ENCODE data around the gene IRF6. TPM values are rescaled to one million over a fixed set of nuclear protein-coding genes. Genes with fewer than 3 reads are reported as not detected.

Gene IRF6
- total RNA-seq, 1 experiment from 2014 or later = 17.2 TPM

DNA sequence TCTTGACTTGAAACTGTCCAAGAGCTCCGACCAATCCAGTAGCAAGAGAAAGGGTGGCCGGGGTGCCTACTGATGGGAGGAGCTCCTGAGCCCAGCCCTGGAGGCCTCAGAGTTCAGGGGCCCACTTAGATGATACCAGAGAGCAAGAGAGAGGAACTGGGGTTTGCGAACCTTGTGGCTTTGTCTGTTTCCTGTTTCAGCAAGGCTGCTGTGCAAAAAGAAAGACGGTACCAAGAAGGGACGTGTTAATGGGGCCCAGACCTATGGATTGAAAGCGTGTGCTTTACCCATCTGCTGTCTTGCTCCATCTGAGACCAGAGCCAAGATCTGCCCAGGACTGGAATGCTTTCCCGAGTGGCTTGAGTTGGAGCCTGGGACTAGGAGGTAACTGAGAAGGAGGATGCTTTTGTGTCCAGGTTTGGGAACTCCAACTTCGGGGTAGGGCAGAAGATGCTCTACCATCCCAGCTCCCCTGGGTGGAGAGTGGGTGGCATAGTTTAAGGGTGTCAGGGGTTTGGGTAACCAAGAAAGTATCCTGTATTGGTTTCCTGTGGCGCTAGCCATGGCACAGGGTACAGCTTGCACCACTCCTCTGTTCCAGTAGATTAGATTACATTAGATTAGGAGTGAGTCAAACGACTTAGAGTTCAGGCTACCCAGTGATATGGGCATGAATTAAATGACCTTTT lies 49.9 kb downstream of the IRF6 start, which contains the start of gene TRAF3IP3:
Gene TRAF3IP3 (plus strand): TSS at position 128 of the 689 bp plus-strand sequence. CDS start 3,987 bp downstream, outside the sequence.
- no peak for TF ChIP-seq ELF4 (CRISPR knock-in tag; IDR thresholded peaks at IDR 0.05; ENCODE audit: low read depth)
- Mint-ChIP-seq H3K27ac (no peak within 1 kb of the TSS), H3K36me3 (no peaks in the 10 kb centered on the region), H3K4me1 (no peaks in the 10 kb centered on the region), H3K9me3 (no peaks in the 10 kb centered on the region), H3K27me3 (ENCODE audit: low read depth) (peaks cover 4% of the 10 kb centered on the region; the same call in 1 of the 2 replicates), H3K4me3 (no peak within 1 kb of the TSS)
- ChIA-PET CTCF (interaction anchor here (1.4 kb wide), 1 partner anchor 8 kb away, joined by 3 read pairs; no protein-coding TSS in a partner anchor), POLR2A (interaction anchor here (1.0 kb wide), 1 partner anchor 120 kb away, joined by 6 read pairs; no protein-coding TSS in a partner anchor)
- no peak for DNase-seq (ENCODE audit: low spot score)
- 0 out of 2 replicates have a peak, but pooled peaks have one; percentile 28 for ATAC-seq

DNA sequence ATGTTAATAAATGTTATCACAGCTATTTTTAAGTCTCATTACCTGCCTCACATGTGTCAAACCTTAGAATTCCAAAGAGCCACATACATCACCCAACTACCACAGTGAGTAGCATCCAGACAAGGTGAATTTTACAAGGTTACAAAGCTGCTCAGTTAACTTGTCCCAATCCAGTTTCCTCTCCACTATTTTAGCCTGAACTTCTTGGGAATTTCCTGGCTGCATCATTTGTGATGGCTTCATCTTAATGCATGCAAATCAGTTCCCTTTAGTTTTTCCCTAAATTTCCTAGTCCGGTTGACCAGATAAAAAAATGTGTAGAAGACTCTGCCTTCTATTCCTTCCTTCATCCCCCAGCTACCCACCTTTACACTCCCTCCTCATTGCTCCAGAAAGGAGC lies 50.7 kb downstream of the IRF6 start:
- Mint-ChIP-seq H3K27me3 (ENCODE audit: low read depth) (peaks cover 4% of the 10 kb centered on the region; the same call in 1 of the 2 replicates), H3K4me1 (no peaks in the 10 kb centered on the region), H3K4me3 (no peak overlapping the region), H3K36me3 (no peaks in the 10 kb centered on the region), H3K9me3 (no peaks in the 10 kb centered on the region), H3K27ac (no peak overlapping the region)
- CTCF ChIA-PET = interaction anchor here (1.4 kb wide), 1 partner anchor 7 kb away, joined by 3 read pairs; no protein-coding TSS in a partner anchor
- no peak for ATAC-seq
- POLR2A ChIA-PET = no interaction called here
- TF ChIP-seq ZNF671 (CRISPR knock-in tag; IDR thresholded peaks at IDR 0.05) = no peak
- TF ChIP-seq GTF2I (CRISPR knock-in tag; conservative IDR thresholded peaks at IDR 0.05) = no peak
- TF ChIP-seq, protein P1, sequence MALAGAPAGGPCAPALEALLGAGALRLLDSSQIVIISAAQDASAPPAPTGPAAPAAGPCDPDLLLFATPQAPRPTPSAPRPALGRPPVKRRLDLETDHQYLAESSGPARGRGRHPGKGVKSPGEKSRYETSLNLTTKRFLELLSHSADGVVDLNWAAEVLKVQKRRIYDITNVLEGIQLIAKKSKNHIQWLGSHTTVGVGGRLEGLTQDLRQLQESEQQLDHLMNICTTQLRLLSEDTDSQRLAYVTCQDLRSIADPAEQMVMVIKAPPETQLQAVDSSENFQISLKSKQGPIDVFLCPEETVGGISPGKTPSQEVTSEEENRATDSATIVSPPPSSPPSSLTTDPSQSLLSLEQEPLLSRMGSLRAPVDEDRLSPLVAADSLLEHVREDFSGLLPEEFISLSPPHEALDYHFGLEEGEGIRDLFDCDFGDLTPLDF (CRISPR knock-in tag; IDR thresholded peaks at IDR 0.05) = no peak
- TF ChIP-seq ZNF263 (CRISPR knock-in tag; IDR thresholded peaks at IDR 0.05; ENCODE audit: low read depth) = no peak
- TF ChIP-seq TP53 (CRISPR knock-in tag; IDR thresholded peaks at IDR 0.05) = no peak
- TF ChIP-seq EMX1 (CRISPR knock-in tag; IDR thresholded peaks at IDR 0.05) = no peak
- no peak for TF ChIP-seq SP1 (CRISPR knock-in tag; conservative IDR thresholded peaks at IDR 0.05)
- no peak for TF ChIP-seq PRRX2 (CRISPR knock-in tag; IDR thresholded peaks at IDR 0.05)
- no peak for TF ChIP-seq TCF7 (CRISPR knock-in tag; IDR thresholded peaks at IDR 0.05; ENCODE audit: low read depth)
- TF ChIP-seq, protein P2, sequence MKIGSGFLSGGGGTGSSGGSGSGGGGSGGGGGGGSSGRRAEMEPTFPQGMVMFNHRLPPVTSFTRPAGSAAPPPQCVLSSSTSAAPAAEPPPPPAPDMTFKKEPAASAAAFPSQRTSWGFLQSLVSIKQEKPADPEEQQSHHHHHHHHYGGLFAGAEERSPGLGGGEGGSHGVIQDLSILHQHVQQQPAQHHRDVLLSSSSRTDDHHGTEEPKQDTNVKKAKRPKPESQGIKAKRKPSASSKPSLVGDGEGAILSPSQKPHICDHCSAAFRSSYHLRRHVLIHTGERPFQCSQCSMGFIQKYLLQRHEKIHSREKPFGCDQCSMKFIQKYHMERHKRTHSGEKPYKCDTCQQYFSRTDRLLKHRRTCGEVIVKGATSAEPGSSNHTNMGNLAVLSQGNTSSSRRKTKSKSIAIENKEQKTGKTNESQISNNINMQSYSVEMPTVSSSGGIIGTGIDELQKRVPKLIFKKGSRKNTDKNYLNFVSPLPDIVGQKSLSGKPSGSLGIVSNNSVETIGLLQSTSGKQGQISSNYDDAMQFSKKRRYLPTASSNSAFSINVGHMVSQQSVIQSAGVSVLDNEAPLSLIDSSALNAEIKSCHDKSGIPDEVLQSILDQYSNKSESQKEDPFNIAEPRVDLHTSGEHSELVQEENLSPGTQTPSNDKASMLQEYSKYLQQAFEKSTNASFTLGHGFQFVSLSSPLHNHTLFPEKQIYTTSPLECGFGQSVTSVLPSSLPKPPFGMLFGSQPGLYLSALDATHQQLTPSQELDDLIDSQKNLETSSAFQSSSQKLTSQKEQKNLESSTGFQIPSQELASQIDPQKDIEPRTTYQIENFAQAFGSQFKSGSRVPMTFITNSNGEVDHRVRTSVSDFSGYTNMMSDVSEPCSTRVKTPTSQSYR (CRISPR knock-in tag; IDR thresholded peaks at IDR 0.05) = no peak
- no peak for TF ChIP-seq NR1H2 (CRISPR knock-in tag; IDR thresholded peaks at IDR 0.05)
- TF ChIP-seq, protein P3, sequence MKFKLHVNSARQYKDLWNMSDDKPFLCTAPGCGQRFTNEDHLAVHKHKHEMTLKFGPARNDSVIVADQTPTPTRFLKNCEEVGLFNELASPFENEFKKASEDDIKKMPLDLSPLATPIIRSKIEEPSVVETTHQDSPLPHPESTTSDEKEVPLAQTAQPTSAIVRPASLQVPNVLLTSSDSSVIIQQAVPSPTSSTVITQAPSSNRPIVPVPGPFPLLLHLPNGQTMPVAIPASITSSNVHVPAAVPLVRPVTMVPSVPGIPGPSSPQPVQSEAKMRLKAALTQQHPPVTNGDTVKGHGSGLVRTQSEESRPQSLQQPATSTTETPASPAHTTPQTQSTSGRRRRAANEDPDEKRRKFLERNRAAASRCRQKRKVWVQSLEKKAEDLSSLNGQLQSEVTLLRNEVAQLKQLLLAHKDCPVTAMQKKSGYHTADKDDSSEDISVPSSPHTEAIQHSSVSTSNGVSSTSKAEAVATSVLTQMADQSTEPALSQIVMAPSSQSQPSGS (CRISPR knock-in tag; IDR thresholded peaks at IDR 0.05; ENCODE audit: borderline replicate concordance, low read depth) = no peak
- no peak for TF ChIP-seq ELF4 (CRISPR knock-in tag; IDR thresholded peaks at IDR 0.05; ENCODE audit: low read depth)
- TF ChIP-seq OVOL2 (CRISPR knock-in tag; IDR thresholded peaks at IDR 0.05; ENCODE audit: borderline replicate concordance) = no peak
- TF ChIP-seq, protein P4, sequence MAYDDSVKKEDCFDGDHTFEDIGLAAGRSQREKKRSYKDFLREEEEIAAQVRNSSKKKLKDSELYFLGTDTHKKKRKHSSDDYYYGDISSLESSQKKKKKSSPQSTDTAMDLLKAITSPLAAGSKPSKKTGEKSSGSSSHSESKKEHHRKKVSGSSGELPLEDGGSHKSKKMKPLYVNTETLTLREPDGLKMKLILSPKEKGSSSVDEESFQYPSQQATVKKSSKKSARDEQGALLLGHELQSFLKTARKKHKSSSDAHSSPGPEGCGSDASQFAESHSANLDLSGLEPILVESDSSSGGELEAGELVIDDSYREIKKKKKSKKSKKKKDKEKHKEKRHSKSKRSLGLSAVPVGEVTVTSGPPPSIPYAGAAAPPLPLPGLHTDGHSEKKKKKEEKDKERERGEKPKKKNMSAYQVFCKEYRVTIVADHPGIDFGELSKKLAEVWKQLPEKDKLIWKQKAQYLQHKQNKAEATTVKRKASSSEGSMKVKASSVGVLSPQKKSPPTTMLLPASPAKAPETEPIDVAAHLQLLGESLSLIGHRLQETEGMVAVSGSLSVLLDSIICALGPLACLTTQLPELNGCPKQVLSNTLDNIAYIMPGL (CRISPR knock-in tag; IDR thresholded peaks at IDR 0.05) = no peak
- TF ChIP-seq, protein P5, sequence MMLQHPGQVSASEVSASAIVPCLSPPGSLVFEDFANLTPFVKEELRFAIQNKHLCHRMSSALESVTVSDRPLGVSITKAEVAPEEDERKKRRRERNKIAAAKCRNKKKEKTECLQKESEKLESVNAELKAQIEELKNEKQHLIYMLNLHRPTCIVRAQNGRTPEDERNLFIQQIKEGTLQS (CRISPR knock-in tag; conservative IDR thresholded peaks at IDR 0.05) = no peak
- TF ChIP-seq, protein P6, sequence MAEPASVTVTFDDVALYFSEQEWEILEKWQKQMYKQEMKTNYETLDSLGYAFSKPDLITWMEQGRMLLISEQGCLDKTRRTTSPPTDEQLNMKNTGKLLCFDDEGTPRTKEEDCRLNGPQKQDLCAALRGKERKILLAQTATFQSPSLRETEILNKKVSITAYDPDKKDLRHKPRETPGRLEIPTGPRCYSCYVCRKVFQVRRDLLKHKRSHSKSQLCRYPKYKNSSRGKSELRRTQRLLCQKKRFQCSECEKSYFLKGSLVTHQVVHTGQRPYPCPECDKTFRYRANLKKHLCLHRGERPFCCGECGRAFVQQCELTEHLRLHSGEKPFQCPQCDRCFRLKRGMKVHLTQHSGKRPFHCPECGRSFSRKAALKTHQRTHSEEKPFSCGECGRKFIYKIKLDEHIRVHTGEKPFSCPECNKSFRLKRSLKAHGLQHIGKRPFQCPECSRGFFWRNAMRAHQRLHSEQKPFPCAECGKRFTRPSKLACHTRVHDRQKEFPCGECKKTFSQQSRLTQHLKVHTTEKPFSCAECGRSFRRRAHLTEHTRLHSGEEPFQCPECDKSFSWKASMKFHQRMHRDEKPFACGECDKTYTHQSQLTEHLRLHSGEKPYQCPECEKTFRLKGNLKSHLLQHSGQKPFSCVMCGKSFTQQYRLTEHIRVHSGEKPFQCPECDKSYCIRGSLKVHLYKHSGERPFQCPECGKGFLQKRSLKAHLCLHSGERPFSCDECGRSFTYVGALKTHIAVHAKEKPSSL (CRISPR knock-in tag; conservative IDR thresholded peaks at IDR 0.05) = no peak
- no peak for TF ChIP-seq ETV6 (CRISPR knock-in tag; IDR thresholded peaks at IDR 0.05)
- no peak for TF ChIP-seq SMAD4 (CRISPR knock-in tag; IDR thresholded peaks at IDR 0.05)
- TF ChIP-seq ZNF138 (CRISPR knock-in tag; conservative IDR thresholded peaks at IDR 0.05) = no peak
- DNase-seq (ENCODE audit: low spot score) = no peak
